ENCODE data around the gene PRKCA.

Gene PRKCA

DNA sequence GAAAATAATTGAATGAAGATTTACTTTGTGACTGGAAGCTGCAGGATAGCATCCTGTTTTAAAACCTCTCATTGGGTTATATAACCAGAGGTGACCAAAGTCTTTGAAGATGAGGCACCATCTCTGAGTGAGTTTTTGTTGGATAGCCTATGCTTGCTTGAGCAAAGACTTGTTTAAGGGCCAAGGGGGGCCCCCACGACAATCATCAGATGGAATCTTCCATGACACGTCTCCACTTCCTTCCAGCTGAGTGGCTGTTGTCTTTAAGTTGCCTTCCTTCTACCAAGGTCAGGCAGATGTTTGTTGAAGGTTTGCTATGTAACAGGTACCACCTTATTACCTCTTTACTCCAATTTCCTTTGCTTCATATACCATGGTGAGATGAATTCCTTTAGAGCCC is 188.8 kb downstream of the PRKCA start:
- TF ChIP-seq ZC3H10 (CRISPR knock-in tag; IDR thresholded peaks at IDR 0.05) (no peak), SNAI2 (CRISPR knock-in tag; IDR thresholded peaks at IDR 0.05) (no peak), ZNF70 (CRISPR knock-in tag; IDR thresholded peaks at IDR 0.05) (no peak), ZFP30 (CRISPR knock-in tag; IDR thresholded peaks at IDR 0.05) (no peak), CSDC2 (CRISPR knock-in tag; IDR thresholded peaks at IDR 0.05) (no peak), TCF4 (CRISPR knock-in tag; IDR thresholded peaks at IDR 0.05; ENCODE audit: borderline replicate concordance) (no peak), ARNTL (CRISPR knock-in tag; IDR thresholded peaks at IDR 0.05; ENCODE audit: borderline replicate concordance, low read depth) (no peak), TOX (CRISPR knock-in tag; IDR thresholded peaks at IDR 0.05; ENCODE audit: borderline replicate concordance) (no peak), ZNF565 (CRISPR knock-in tag; conservative IDR thresholded peaks at IDR 0.05; ENCODE audit: low read depth) (no peak), ESRRG (CRISPR knock-in tag; IDR thresholded peaks at IDR 0.05) (no peak), GLIS3 (CRISPR knock-in tag; IDR thresholded peaks at IDR 0.05) (no peak), OSR1 (CRISPR knock-in tag; IDR thresholded peaks at IDR 0.05) (no peak), ZFP3 (CRISPR knock-in tag; IDR thresholded peaks at IDR 0.05) (no peak), CSRNP3 (CRISPR knock-in tag; IDR thresholded peaks at IDR 0.05) (no peak), BACH2 (CRISPR knock-in tag; IDR thresholded peaks at IDR 0.05; ENCODE audit: borderline replicate concordance) (no peak), RARB (CRISPR knock-in tag; IDR thresholded peaks at IDR 0.05) (no peak)
- TF ChIP-seq, protein P1, sequence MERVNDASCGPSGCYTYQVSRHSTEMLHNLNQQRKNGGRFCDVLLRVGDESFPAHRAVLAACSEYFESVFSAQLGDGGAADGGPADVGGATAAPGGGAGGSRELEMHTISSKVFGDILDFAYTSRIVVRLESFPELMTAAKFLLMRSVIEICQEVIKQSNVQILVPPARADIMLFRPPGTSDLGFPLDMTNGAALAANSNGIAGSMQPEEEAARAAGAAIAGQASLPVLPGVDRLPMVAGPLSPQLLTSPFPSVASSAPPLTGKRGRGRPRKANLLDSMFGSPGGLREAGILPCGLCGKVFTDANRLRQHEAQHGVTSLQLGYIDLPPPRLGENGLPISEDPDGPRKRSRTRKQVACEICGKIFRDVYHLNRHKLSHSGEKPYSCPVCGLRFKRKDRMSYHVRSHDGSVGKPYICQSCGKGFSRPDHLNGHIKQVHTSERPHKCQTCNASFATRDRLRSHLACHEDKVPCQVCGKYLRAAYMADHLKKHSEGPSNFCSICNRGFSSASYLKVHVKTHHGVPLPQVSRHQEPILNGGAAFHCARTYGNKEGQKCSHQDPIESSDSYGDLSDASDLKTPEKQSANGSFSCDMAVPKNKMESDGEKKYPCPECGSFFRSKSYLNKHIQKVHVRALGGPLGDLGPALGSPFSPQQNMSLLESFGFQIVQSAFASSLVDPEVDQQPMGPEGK (CRISPR knock-in tag; IDR thresholded peaks at IDR 0.05; ENCODE audit: borderline replicate concordance): no peak
- TF ChIP-seq, protein P2, sequence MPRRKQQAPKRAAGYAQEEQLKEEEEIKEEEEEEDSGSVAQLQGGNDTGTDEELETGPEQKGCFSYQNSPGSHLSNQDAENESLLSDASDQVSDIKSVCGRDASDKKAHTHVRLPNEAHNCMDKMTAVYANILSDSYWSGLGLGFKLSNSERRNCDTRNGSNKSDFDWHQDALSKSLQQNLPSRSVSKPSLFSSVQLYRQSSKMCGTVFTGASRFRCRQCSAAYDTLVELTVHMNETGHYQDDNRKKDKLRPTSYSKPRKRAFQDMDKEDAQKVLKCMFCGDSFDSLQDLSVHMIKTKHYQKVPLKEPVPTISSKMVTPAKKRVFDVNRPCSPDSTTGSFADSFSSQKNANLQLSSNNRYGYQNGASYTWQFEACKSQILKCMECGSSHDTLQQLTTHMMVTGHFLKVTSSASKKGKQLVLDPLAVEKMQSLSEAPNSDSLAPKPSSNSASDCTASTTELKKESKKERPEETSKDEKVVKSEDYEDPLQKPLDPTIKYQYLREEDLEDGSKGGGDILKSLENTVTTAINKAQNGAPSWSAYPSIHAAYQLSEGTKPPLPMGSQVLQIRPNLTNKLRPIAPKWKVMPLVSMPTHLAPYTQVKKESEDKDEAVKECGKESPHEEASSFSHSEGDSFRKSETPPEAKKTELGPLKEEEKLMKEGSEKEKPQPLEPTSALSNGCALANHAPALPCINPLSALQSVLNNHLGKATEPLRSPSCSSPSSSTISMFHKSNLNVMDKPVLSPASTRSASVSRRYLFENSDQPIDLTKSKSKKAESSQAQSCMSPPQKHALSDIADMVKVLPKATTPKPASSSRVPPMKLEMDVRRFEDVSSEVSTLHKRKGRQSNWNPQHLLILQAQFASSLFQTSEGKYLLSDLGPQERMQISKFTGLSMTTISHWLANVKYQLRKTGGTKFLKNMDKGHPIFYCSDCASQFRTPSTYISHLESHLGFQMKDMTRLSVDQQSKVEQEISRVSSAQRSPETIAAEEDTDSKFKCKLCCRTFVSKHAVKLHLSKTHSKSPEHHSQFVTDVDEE (CRISPR knock-in tag; IDR thresholded peaks at IDR 0.05): no peak
- TF ChIP-seq, protein P3, sequence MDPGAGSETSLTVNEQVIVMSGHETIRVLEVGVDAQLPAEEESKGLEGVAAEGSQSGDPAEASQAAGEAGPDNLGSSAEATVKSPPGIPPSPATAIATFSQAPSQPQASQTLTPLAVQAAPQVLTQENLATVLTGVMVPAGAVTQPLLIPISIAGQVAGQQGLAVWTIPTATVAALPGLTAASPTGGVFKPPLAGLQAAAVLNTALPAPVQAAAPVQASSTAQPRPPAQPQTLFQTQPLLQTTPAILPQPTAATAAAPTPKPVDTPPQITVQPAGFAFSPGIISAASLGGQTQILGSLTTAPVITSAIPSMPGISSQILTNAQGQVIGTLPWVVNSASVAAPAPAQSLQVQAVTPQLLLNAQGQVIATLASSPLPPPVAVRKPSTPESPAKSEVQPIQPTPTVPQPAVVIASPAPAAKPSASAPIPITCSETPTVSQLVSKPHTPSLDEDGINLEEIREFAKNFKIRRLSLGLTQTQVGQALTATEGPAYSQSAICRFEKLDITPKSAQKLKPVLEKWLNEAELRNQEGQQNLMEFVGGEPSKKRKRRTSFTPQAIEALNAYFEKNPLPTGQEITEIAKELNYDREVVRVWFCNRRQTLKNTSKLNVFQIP (CRISPR knock-in tag; IDR thresholded peaks at IDR 0.05; ENCODE audit: borderline replicate concordance, low read depth): no peak
- no peak for ATAC-seq

GRCh38 chr17:66491665-66492064 is 189.3 kb downstream of the PRKCA start:
- no peak for ATAC-seq
- TF ChIP-seq, protein P1 (CRISPR knock-in tag; IDR thresholded peaks at IDR 0.05; ENCODE audit: borderline replicate concordance): no peak
- TF ChIP-seq ESRRG (CRISPR knock-in tag; IDR thresholded peaks at IDR 0.05) (no peak), ZNF8 (CRISPR knock-in tag; IDR thresholded peaks at IDR 0.05) (no peak), TOX (CRISPR knock-in tag; IDR thresholded peaks at IDR 0.05; ENCODE audit: borderline replicate concordance) (no peak), ISL1 (CRISPR knock-in tag; IDR thresholded peaks at IDR 0.05) (no peak), ZNF70 (CRISPR knock-in tag; IDR thresholded peaks at IDR 0.05) (no peak), PPARA (CRISPR knock-in tag; IDR thresholded peaks at IDR 0.05; ENCODE audit: borderline replicate concordance) (no peak), CSDC2 (CRISPR knock-in tag; IDR thresholded peaks at IDR 0.05) (no peak), SNAI2 (CRISPR knock-in tag; IDR thresholded peaks at IDR 0.05) (no peak), ARNTL (CRISPR knock-in tag; IDR thresholded peaks at IDR 0.05; ENCODE audit: borderline replicate concordance, low read depth) (no peak), CSRNP3 (CRISPR knock-in tag; IDR thresholded peaks at IDR 0.05) (no peak), ZC3H10 (CRISPR knock-in tag; IDR thresholded peaks at IDR 0.05) (no peak), OSR1 (CRISPR knock-in tag; IDR thresholded peaks at IDR 0.05) (no peak), TCF4 (CRISPR knock-in tag; IDR thresholded peaks at IDR 0.05; ENCODE audit: borderline replicate concordance) (no peak), BACH2 (CRISPR knock-in tag; IDR thresholded peaks at IDR 0.05; ENCODE audit: borderline replicate concordance) (no peak), ZFP3 (CRISPR knock-in tag; IDR thresholded peaks at IDR 0.05) (no peak), ZFP30 (CRISPR knock-in tag; IDR thresholded peaks at IDR 0.05) (no peak)
- TF ChIP-seq, protein P3 (CRISPR knock-in tag; IDR thresholded peaks at IDR 0.05; ENCODE audit: borderline replicate concordance, low read depth): no peak
- TF ChIP-seq, protein P2 (CRISPR knock-in tag; IDR thresholded peaks at IDR 0.05): no peak
